ENCODE results near the gene RASGRF1.
"Not testable (repeated sequence)": the region's sequence is repeated elsewhere in the genome, so short reads cannot be mapped to it uniquely, and the experiment has no call there.

Gene RASGRF1

GRCh38 chr15:78931439-78932257 lies 158.9 kb downstream of the RASGRF1 start:
- DNase-seq (ENCODE audit: low spot score) = no peak

GRCh38 chr15:78930577-78931388 lies 159.8 kb downstream of the RASGRF1 start:
- peak; percentile 67 for DNase-seq (ENCODE audit: low spot score)

GRCh38 chr15:78929536-78930264 lies 160.9 kb downstream of the RASGRF1 start:
- no peak for DNase-seq (ENCODE audit: low spot score)

- DNase-seq (ENCODE audit: low spot score) = no peak
These were observed 161.9 kb downstream of the RASGRF1 start for GRCh38 chr15:78928616-78929093.

- not testable (repeated sequence) for DNase-seq (ENCODE audit: low spot score)
These were observed 162.4 kb downstream of the RASGRF1 start for GRCh38 chr15:78928176-78928575.

- DNase-seq (ENCODE audit: low spot score) = no peak
These were observed 163.3 kb downstream of the RASGRF1 start for GRCh38 chr15:78927077-78927790.

- DNase-seq (ENCODE audit: low spot score) = no peak
These were observed 164.4 kb downstream of the RASGRF1 start for GRCh38 chr15:78925956-78926743.

GRCh38 chr15:78925076-78925624 lies 165.4 kb downstream of the RASGRF1 start:
- DNase-seq (ENCODE audit: low spot score) = no peak

- no peak for DNase-seq (ENCODE audit: low spot score)
These were observed 166.9 kb downstream of the RASGRF1 start for GRCh38 chr15:78923480-78924360.

- no peak for DNase-seq (ENCODE audit: low spot score)
These were observed 167.6 kb downstream of the RASGRF1 start for GRCh38 chr15:78923015-78923414.

- DNase-seq (ENCODE audit: low spot score) = no peak
These were observed 168.1 kb downstream of the RASGRF1 start for GRCh38 chr15:78922527-78922926.

GRCh38 chr15:78921940-78922339 lies 168.6 kb downstream of the RASGRF1 start:
- DNase-seq (ENCODE audit: low spot score) = no peak

- no peak for DNase-seq (ENCODE audit: low spot score)
These were observed 169.1 kb downstream of the RASGRF1 start for GRCh38 chr15:78921517-78921916.

- DNase-seq (ENCODE audit: low spot score) = no peak
These were observed 172.7 kb downstream of the RASGRF1 start for GRCh38 chr15:78917888-78918287.

- DNase-seq (ENCODE audit: low spot score) = no peak
These were observed 174.5 kb downstream of the RASGRF1 start for GRCh38 chr15:78916088-78916487.

GRCh38 chr15:78915341-78916087 lies 175.1 kb downstream of the RASGRF1 start:
- no peak for DNase-seq (ENCODE audit: low spot score)

- no peak for DNase-seq (ENCODE audit: low spot score)
These were observed 176.4 kb downstream of the RASGRF1 start for GRCh38 chr15:78914027-78914764.

- DNase-seq (ENCODE audit: low spot score) = no peak
These were observed 177.6 kb downstream of the RASGRF1 start for GRCh38 chr15:78913012-78913411.
